HFFc6 (cell line): ENCODE results near the gene ART4. TPM values are rescaled to one million over a fixed set of nuclear protein-coding genes. Genes with fewer than 3 reads are reported as not detected.

Experiments used
- DNase-seq: peaks from one replicate; pipeline ENCODE4 v3.0.0-alpha.2; 2018
- H3K27ac Mint-ChIP-seq: 2 replicates; pipeline ENCODE4 v1.8.0; 2020; ENCODE audit warnings: mild to moderate bottlenecking, mixed read lengths
- H3K27me3 Mint-ChIP-seq: 2 replicates; pipeline ENCODE4 v1.8.0; 2021; ENCODE audit warnings: mild to moderate bottlenecking, moderate library complexity, mixed read lengths; ENCODE audit not compliant: insufficient read depth
- H3K36me3 Mint-ChIP-seq: 2 replicates; pipeline ENCODE4 v1.8.0; 2021; ENCODE audit warnings: low read depth, mixed read lengths
- H3K4me1 Mint-ChIP-seq: 2 replicates; pipeline ENCODE4 v1.8.0; 2020; ENCODE audit warnings: low read depth, mixed read lengths
- H3K4me3 Mint-ChIP-seq: 2 replicates; pipeline ENCODE4 v1.8.0; 2020; ENCODE audit warnings: mild to moderate bottlenecking, moderate library complexity, mixed read lengths
- H3K9me3 Mint-ChIP-seq: 2 replicates; pipeline ENCODE4 v1.8.0; 2020; ENCODE audit warnings: mild to moderate bottlenecking, mixed read lengths
- CTCF ChIP-seq: fragments of 200-600 bp; sonication (generic); IDR thresholded peaks from 2 replicates; pipeline ENCODE4 v1.5.0; 2021; ENCODE audit warnings: antibody characterized with exemption, mild to moderate bottlenecking
- total RNA-seq, 6 experiments: library from RNA; stranded (reverse); fragmentation: NEBNext Ultra II Directional; extraction: Animal tissue kit (Norgen Biotek cat#: 25700); gene quantifications; 2 replicates in 1 of 6; 3 replicates in 5 of 6; pipeline ENCODE4 v1.2.3, GENCODE V29; 2021

Gene ART4
- total RNA-seq, 6 experiments from 2014 or later: not detected

GRCh38 chr12:14884458-14884878 is 41.1 kb upstream of the ART4 start:
- Mint-ChIP-seq H3K4me1 (peaks cover 21% of the 10 kb centered on the region), H3K27ac (no peak overlapping the region), H3K9me3 (no peaks in the 10 kb centered on the region), H3K27me3 (peaks cover 19% of the 10 kb centered on the region), H3K36me3 (no peaks in the 10 kb centered on the region), H3K4me3 (no peak overlapping the region)
- no peak for TF ChIP-seq CTCF
- peak; percentile 25 for DNase-seq

DNA sequence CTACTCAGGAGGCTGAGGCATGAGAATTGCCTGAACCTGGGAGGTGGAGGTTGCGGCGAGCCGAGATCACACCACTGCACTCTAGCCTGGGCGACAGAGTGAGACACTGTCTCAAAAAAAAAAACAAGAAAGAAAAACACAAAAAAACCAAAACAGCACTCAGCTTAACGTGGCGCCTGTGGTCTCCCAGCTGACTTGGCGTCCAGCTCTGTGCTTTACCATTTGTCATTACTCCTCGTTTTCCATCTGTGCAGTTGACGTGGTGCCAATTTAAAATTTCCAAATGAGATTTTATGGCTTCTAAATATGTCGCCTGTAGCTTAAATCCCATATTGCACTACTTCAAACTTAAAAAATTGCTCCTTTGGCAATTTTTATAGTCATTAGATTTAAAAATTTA is 40.4 kb upstream of the ART4 start:
- H3K27ac Mint-ChIP-seq: no peak overlapping the region
- H3K4me1 Mint-ChIP-seq: peaks cover 21% of the 10 kb centered on the region
- no peaks in the 10 kb centered on the region for H3K36me3 Mint-ChIP-seq
- peaks cover 15% of the 10 kb centered on the region for H3K27me3 Mint-ChIP-seq
- H3K9me3 Mint-ChIP-seq: no peaks in the 10 kb centered on the region
- TF ChIP-seq CTCF: no peak
- DNase-seq: no peak
- no peak overlapping the region for H3K4me3 Mint-ChIP-seq

DNA sequence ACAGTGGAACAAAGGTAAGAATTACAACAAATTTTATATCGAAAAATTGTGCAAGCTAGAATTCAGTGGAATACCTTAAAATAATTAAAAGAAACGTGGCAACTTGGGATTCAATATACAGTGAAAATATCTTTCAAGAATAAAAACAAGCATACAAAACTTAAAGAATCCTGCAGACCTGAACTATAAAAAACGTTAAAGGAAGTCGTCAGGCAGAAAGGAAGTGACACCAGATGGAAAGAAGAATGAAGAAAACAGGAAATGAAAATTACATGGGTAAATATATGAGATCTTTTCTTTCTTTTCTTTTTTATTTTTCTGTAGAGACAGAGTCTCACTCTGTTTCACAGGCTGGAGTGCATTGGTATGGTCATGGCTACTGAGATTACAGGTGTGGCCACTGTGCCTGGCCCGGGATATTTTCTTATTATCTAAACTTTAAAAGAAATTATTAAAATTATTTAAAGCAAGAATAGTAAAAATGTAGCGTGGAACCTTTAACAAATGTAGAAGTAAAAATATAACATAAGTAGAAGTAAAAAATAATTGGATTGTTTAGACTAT is 37.6 kb upstream of the ART4 start:
- no peak overlapping the region for H3K27ac Mint-ChIP-seq
- no peak for DNase-seq
- H3K27me3 Mint-ChIP-seq: peaks cover 10% of the 10 kb centered on the region
- TF ChIP-seq CTCF: no peak
- H3K4me3 Mint-ChIP-seq: no peak overlapping the region
- peaks cover 17% of the 10 kb centered on the region for H3K4me1 Mint-ChIP-seq
- no peaks in the 10 kb centered on the region for H3K9me3 Mint-ChIP-seq
- no peaks in the 10 kb centered on the region for H3K36me3 Mint-ChIP-seq

DNA sequence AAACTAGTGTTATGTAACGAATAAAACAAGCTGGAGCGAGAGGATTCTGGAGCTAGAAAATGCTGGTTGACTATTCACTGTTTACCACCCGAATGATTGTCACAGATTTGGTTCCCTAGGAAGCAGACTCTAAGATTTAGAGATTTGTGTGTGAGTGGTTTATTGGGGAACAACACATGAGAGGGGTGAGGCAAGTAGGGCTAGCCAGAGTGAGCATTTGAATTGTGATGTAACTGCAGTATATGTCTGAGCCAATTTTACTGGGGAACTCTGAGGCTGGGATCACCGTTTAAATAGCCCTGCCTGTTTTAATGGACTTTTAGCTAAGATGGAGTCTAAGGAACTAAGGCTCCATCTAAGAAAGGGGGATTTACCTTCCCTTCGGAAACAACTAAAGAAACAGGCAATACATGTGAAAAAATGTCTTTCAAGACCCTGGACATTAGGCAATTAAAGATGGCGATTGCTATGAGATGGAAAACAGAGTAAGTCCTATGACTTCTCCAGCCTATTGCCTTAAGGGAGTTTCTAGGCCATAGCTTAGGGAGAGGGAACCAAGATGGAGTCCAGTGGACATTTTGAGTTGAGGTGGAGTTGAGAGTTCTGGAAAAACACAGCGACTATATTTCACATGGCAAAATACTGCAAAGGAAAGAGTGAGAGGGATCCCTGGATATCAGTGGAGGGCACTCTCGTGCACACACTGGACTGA is 36.1 kb upstream of the ART4 start:
- DNase-seq: no peak
- Mint-ChIP-seq H3K9me3 (no peaks in the 10 kb centered on the region), H3K36me3 (no peaks in the 10 kb centered on the region), H3K4me3 (no peak overlapping the region), H3K4me1 (peaks cover 4% of the 10 kb centered on the region), H3K27me3 (peaks cover under 1% of the 10 kb centered on the region; the same call in 1 of the 2 replicates), H3K27ac (no peak overlapping the region)
- no peak for TF ChIP-seq CTCF

DNA sequence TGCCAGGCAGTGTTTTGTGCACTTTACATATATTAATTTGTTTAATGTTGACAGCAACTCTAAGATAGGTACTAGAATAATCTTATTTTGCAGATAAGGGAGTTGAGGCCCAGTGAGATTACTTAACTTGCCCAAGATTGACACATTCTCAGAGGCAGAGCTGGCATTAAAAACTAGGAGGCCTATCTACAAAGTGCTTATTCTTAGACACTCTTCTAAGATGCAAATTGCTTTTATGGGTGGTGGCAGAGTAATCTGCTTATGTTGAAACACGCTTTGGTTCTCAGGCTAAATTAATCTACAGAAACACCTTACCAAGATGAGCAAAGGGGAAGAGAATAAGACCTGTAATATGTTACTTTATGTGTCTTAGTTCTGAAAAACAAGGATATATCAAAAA is 35.2 kb upstream of the ART4 start:
- TF ChIP-seq CTCF: no peak
- Mint-ChIP-seq H3K36me3 (no peaks in the 10 kb centered on the region), H3K4me1 (no peaks in the 10 kb centered on the region), H3K27me3 (no peaks in the 10 kb centered on the region; the same call in 1 of the 2 replicates), H3K27ac (no peak overlapping the region), H3K9me3 (no peaks in the 10 kb centered on the region), H3K4me3 (no peak overlapping the region)
- no peak for DNase-seq
